GM12878 (cell line): ENCODE data around the gene LRRIQ1. TPM values are rescaled to one million over a fixed set of nuclear protein-coding genes. Genes with fewer than 3 reads are reported as not detected.

Experiments
- ATAC-seq: fragments of 200-7000 bp; cut with Tn5 transposase; 3 replicates; pipeline ENCODE4 v1.9.1; 2020; ENCODE audit warnings: mild to moderate bottlenecking, moderate library complexity
- BruUV-seq: library from RNA; stranded (reverse); fragments of 400-500 nt; replicated peaks from 2 replicates; lab custom pipeline; 2021; lab: Mats Ljungman, UMichigan
- CTCF ChIA-PET: fragments of 300-600 bp; sonication (Branson Sonifier 250); formaldehyde crosslinking; extraction: SDS; loops from one replicate; lab custom pipeline; 2021; ENCODE audit warnings: inconsistent platforms; lab: Yijun Ruan, JAX
- POLR2A ChIA-PET: fragments of 350-600 bp; formaldehyde crosslinking; extraction: SDS; loops from one replicate; lab custom pipeline; 2021; ENCODE audit warnings: inconsistent platforms; lab: Charles Lee
- RAD21 ChIA-PET: fragments of 300-600 bp; sonication (Branson Sonifier 250); formaldehyde crosslinking; loops from one replicate; lab custom pipeline; 2023; ENCODE audit warnings: antibody characterized with exemption; ENCODE audit not compliant: unreplicated experiment; lab: Charles Lee
- SMC1A ChIA-PET: fragments of 300-600 bp; sonication (Branson Sonifier 250); formaldehyde crosslinking; loops from one replicate; lab custom pipeline; 2023; ENCODE audit not compliant: unreplicated experiment, uncharacterized antibody; lab: Charles Lee
- DNase-seq: peaks from one replicate; pipeline ENCODE4 v3.0.0-alpha.2; 2011; ENCODE audit warnings: low read depth, low spot score
- FAIRE-seq: peaks from 3 replicates; lab custom pipeline; 2011; peaks lifted over from hg19 to GRCh38; lab: Jason Lieb, UNC
- H2AFZ ChIP-seq: 2 replicates; pipeline ENCODE4 v1.6.0; 2011; ENCODE audit warnings: low read depth, low read length, control low read depth; ENCODE audit not compliant: control insufficient read depth
- H3K27ac ChIP-seq: 2 replicates; pipeline ENCODE4 v1.5.1; 2011; ENCODE audit warnings: control low read depth; ENCODE audit not compliant: control insufficient read depth, insufficient read depth
- H3K27me3 ChIP-seq, 2 experiments: replicated peaks in 1 of 2; 2 replicates each; pipeline versions ENCODE4 v1.6.0 to v1.6.1; 2011; ENCODE audit warnings: low read length in 1 of 2; ENCODE audit not compliant: control insufficient read depth in 2 of 2, insufficient read depth in 2 of 2
- H3K36me3 ChIP-seq, 2 experiments: 2 replicates each; pipeline ENCODE4 v1.5.1; 2011; ENCODE audit warnings: low read length in 1 of 2; ENCODE audit not compliant: control insufficient read depth in 2 of 2, insufficient read depth in 2 of 2
- H3K4me1 ChIP-seq: 2 replicates; pipeline ENCODE4 v1.6.1; 2011; ENCODE audit warnings: mild to moderate bottlenecking, low read length, moderate library complexity, mixed read lengths; ENCODE audit not compliant: control insufficient read depth, insufficient read depth
- H3K4me2 ChIP-seq: 2 replicates; pipeline ENCODE4 v1.6.0; 2011; ENCODE audit warnings: control low read depth; ENCODE audit not compliant: control insufficient read depth, insufficient read depth
- H3K4me3 ChIP-seq: fragments of 200-600 bp; sonication (generic); 2 replicates; pipeline ENCODE4 v1.5.1; 2016
- H3K79me2 ChIP-seq: 2 replicates; pipeline ENCODE4 v1.6.0; 2011; ENCODE audit warnings: low read length; ENCODE audit not compliant: control insufficient read depth, insufficient read depth
- H3K9ac ChIP-seq: 2 replicates; pipeline ENCODE4 v1.8.0; 2011; ENCODE audit warnings: low read length, control low read depth, mixed read lengths; ENCODE audit not compliant: control insufficient read depth, insufficient read depth
- H3K9me3 ChIP-seq: replicated peaks from 3 replicates; pipeline ENCODE4 v1.5.1; 2011; ENCODE audit warnings: mild to moderate bottlenecking, low read length; ENCODE audit not compliant: control insufficient read depth, insufficient read depth
- H4K20me1 ChIP-seq: 2 replicates; pipeline ENCODE4 v1.6.0; 2011; ENCODE audit not compliant: control insufficient read depth, insufficient read depth
- ESRRA ChIP-seq: IDR thresholded peaks from 2 replicates; pipeline ENCODE4 v1.6.1; 2012; ENCODE audit warnings: mild to moderate bottlenecking, low read length, improper control_type of control experiment
- HDAC6 ChIP-seq: fragments of 200-600 bp; sonication (generic); IDR thresholded peaks from one replicate; pipeline ENCODE4 v1.8.0; 2017; ENCODE audit warnings: antibody characterized with exemption; ENCODE audit not compliant: unreplicated experiment
- RAD21 ChIP-seq: IDR thresholded peaks from 2 replicates; pipeline ENCODE4 v1.6.1; 2011; ENCODE audit warnings: mild to moderate bottlenecking, low read depth, low read length, moderate library complexity; ENCODE audit not compliant: insufficient read depth
- RCOR1 ChIP-seq: conservative IDR thresholded peaks from 2 replicates; pipeline ENCODE4 v1.6.1; 2012; ENCODE audit warnings: low read depth, low read length, improper control_type of control experiment
- SUPT20H ChIP-seq: IDR thresholded peaks from 2 replicates; pipeline ENCODE4 v1.6.1; 2011; ENCODE audit warnings: low read depth, mild to moderate bottlenecking, low read length, moderate library complexity, borderline replicate concordance; ENCODE audit not compliant: control insufficient read depth
- YY1 ChIP-seq: IDR thresholded peaks from 2 replicates; pipeline ENCODE4 v1.6.1; 2011; ENCODE audit warnings: low read depth, mild to moderate bottlenecking, low read length
- WGBS: methylation state at CpG from one replicate; pipeline ENCODE4 v1.1.6; 2016; ENCODE audit warnings: low lambda C conversion rate; ENCODE audit not compliant: insufficient replicate concordance, insufficient coverage; ENCODE audit errors: missing lambda C conversion rate; 5-methylcytosine and 5-hydroxymethylcytosine counted together
- in situ Hi-C: fragments of 300-500 bp; cut with MboI; formaldehyde crosslinking; loops from 9 replicates; pipeline ENCODE4 v1.14.3; 2018; ENCODE audit warnings: mixed read lengths
- intact Hi-C: fragments of 100-400 bp; cut with micrococcal nuclease; formaldehyde crosslinking; loops from one replicate; pipeline ENCODE4 v1.14.2; 2022; ENCODE audit not compliant: unreplicated experiment
- polyA plus RNA-seq, 11 experiments: library from polyadenylated mRNA; depleted of rRNA in 4 of 11; unstranded in 6 of 11; stranded (reverse) in 5 of 11; fragments of >200 nt; fragmentation: Nextera tagmentation in 4 of 11; fragmentation: Illumina TruSeq in 1 of 11; extraction: Ambion mirVana in 4 of 11; extraction: Trizol in 1 of 11; gene quantifications; 1 replicate in 1 of 11; 2 replicates in 10 of 11; pipeline versions ENCODE4 v1.2.1 to v1.2.3, GENCODE V29; 2011 to 2016; ENCODE audit warnings: inconsistent platforms in 2 of 11, missing spikeins in 2 of 11, low read depth in 1 of 11
- total RNA-seq, 4 experiments: library from RNA; depleted of rRNA in 3 of 4; stranded (reverse); fragments of >200 nt in 3 of 4; fragmentation: Illumina TruSeq in 1 of 4; extraction: Trizol in 1 of 4; gene quantifications; 2 replicates each; pipeline versions ENCODE4 v1.2.1 to v1.2.3, GENCODE V29; 2013 to 2021
- TF ChIP-seq, protein P1 (sequence below): fragments of 450-650 bp; IDR thresholded peaks from 2 replicates; pipeline ENCODE4 v1.6.1; 2016; ENCODE audit warnings: mild to moderate bottlenecking
- TF ChIP-seq, protein P2 (sequence below): fragments of 450-650 bp; IDR thresholded peaks from 2 replicates; pipeline ENCODE4 v1.6.1; 2017; ENCODE audit warnings: mild to moderate bottlenecking, moderate library complexity
- TF ChIP-seq, protein P3 (sequence below), 3 experiments: IDR thresholded peaks in 2 of 3; conservative IDR thresholded peaks in 1 of 3; 2 replicates each; pipeline ENCODE4 v1.5.1; 2011; ENCODE audit warnings: low read depth in 3 of 3, low read length in 3 of 3, mild to moderate bottlenecking in 3 of 3, control low read depth in 2 of 3, moderate library complexity in 2 of 3, inconsistent platforms in 1 of 3, mixed read lengths in 1 of 3; ENCODE audit not compliant: control insufficient read depth in 2 of 3, insufficient read depth in 1 of 3; ENCODE audit errors: extremely low read depth in 1 of 3
- TF ChIP-seq, protein P4 (sequence below): fragments of 450-650 bp; IDR thresholded peaks from 2 replicates; pipeline ENCODE4 v1.6.1; 2017; ENCODE audit warnings: mild to moderate bottlenecking, low read depth, inconsistent platforms; ENCODE audit not compliant: poor library complexity, severe bottlenecking

The LRRIQ1 gene
- total and polyA plus RNA-seq, 10 of the 15 experiments (the other 5 are each of a cell fraction or from before 2014, with no cell fraction given), result 0.14 to 0.45 (median 0.37) TPM; not detected in 4

DNA sequence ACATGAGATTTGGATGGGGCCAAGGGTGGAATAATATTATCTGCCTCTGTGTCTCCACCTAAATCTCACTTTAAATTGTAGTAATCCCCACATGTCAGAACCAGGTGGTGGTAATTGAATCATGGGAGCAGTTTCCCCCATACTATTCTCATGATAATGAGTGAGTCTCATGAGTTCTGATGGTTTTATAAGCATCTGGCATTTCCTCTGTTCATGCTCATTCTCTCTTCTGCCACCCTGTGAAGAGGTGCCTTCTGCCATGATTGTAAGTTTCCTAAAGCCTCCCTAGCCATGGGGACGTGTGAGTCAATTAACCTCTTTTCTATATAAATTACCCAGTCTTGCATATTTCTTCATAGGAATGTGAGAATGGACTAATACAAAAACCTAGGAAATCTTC is 29.9 kb upstream of the LRRIQ1 start (continued):
- TF ChIP-seq, protein P1, sequence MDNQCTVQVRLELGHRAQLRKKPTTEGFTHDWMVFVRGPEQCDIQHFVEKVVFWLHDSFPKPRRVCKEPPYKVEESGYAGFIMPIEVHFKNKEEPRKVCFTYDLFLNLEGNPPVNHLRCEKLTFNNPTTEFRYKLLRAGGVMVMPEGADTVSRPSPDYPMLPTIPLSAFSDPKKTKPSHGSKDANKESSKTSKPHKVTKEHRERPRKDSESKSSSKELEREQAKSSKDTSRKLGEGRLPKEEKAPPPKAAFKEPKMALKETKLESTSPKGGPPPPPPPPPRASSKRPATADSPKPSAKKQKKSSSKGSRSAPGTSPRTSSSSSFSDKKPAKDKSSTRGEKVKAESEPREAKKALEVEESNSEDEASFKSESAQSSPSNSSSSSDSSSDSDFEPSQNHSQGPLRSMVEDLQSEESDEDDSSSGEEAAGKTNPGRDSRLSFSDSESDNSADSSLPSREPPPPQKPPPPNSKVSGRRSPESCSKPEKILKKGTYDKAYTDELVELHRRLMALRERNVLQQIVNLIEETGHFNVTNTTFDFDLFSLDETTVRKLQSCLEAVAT, result no peak
- TF ChIP-seq, protein P2, sequence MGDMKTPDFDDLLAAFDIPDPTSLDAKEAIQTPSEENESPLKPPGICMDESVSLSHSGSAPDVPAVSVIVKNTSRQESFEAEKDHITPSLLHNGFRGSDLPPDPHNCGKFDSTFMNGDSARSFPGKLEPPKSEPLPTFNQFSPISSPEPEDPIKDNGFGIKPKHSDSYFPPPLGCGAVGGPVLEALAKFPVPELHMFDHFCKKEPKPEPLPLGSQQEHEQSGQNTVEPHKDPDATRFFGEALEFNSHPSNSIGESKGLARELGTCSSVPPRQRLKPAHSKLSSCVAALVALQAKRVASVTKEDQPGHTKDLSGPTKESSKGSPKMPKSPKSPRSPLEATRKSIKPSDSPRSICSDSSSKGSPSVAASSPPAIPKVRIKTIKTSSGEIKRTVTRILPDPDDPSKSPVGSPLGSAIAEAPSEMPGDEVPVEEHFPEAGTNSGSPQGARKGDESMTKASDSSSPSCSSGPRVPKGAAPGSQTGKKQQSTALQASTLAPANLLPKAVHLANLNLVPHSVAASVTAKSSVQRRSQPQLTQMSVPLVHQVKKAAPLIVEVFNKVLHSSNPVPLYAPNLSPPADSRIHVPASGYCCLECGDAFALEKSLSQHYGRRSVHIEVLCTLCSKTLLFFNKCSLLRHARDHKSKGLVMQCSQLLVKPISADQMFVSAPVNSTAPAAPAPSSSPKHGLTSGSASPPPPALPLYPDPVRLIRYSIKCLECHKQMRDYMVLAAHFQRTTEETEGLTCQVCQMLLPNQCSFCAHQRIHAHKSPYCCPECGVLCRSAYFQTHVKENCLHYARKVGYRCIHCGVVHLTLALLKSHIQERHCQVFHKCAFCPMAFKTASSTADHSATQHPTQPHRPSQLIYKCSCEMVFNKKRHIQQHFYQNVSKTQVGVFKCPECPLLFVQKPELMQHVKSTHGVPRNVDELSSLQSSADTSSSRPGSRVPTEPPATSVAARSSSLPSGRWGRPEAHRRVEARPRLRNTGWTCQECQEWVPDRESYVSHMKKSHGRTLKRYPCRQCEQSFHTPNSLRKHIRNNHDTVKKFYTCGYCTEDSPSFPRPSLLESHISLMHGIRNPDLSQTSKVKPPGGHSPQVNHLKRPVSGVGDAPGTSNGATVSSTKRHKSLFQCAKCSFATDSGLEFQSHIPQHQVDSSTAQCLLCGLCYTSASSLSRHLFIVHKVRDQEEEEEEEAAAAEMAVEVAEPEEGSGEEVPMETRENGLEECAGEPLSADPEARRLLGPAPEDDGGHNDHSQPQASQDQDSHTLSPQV, result no peak
- no peak for TF ChIP-seq RAD21

DNA sequence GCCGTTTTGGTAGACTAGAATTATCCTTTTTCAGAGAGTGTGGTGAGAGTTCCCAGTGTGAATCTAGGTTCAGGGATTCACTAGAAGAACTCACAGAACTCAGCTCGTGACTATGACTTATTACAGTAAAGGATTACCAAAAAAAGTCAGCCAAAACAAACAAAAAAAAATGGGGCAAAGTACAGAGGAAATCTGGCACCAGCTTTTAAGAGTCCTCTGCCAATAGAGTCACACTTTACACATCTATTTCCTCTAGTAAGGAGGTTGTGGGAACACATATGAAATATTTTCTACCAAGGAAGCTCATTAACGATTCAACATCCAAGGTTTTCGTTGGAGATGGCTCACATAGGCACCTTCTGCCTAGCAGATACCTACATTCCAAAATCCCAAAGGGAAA is 28.3 kb upstream of the LRRIQ1 start:
- Histone ChIP-seq H3K79me2 (no peaks in the 10 kb centered on the region), H3K27me3 (no peaks in the 10 kb centered on the region), H3K4me3 (no peak overlapping the region), H3K9ac (no peak overlapping the region), H3K36me3 (no peaks in the 10 kb centered on the region), H3K4me2 (no peak overlapping the region), H3K27ac (no peak overlapping the region), H3K4me1 (no peaks in the 10 kb centered on the region), H3K9me3 (no peaks in the 10 kb centered on the region), H4K20me1 (no peaks in the 10 kb centered on the region), H2AFZ (no peak overlapping the region)
- DNase-seq (no peak), ATAC-seq (no peak), FAIRE-seq (no peak)
- CTCF ChIA-PET, result interaction anchor here (1.6 kb wide), 1 partner anchor 21 kb away, joined by 5 read pairs; no protein-coding TSS in a partner anchor
- SMC1A ChIA-PET, result interaction anchor here (0.6 kb wide), 1 partner anchor 516 kb away, joined by 4 read pairs; no protein-coding TSS in a partner anchor
- BruUV-seq, result no TSS peak
- intact Hi-C loops (no loop called here), in situ Hi-C loops (no loop called here)
- POLR2A ChIA-PET, result no interaction called here
- WGBS, result 0% methylated on average over 4 of the region's 4 CpGs
- RAD21 ChIA-PET, result no interaction called here
- TF ChIP-seq, protein P3, sequence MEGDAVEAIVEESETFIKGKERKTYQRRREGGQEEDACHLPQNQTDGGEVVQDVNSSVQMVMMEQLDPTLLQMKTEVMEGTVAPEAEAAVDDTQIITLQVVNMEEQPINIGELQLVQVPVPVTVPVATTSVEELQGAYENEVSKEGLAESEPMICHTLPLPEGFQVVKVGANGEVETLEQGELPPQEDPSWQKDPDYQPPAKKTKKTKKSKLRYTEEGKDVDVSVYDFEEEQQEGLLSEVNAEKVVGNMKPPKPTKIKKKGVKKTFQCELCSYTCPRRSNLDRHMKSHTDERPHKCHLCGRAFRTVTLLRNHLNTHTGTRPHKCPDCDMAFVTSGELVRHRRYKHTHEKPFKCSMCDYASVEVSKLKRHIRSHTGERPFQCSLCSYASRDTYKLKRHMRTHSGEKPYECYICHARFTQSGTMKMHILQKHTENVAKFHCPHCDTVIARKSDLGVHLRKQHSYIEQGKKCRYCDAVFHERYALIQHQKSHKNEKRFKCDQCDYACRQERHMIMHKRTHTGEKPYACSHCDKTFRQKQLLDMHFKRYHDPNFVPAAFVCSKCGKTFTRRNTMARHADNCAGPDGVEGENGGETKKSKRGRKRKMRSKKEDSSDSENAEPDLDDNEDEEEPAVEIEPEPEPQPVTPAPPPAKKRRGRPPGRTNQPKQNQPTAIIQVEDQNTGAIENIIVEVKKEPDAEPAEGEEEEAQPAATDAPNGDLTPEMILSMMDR (IDR thresholded peaks at IDR 0.05 in 2 of 3, conservative IDR thresholded peaks at IDR 0.05 in 1 of 3; ENCODE audit: control insufficient read depth in 2 of 3, extremely low read depth in 1 of 3, insufficient read depth in 1 of 3, low read depth in 3 of 3, low read length in 3 of 3), result no peak
- TF ChIP-seq ESRRA (no peak), SUPT20H (no peak), RCOR1 (no peak), YY1 (no peak), HDAC6 (no peak)
- TF ChIP-seq, protein P4, sequence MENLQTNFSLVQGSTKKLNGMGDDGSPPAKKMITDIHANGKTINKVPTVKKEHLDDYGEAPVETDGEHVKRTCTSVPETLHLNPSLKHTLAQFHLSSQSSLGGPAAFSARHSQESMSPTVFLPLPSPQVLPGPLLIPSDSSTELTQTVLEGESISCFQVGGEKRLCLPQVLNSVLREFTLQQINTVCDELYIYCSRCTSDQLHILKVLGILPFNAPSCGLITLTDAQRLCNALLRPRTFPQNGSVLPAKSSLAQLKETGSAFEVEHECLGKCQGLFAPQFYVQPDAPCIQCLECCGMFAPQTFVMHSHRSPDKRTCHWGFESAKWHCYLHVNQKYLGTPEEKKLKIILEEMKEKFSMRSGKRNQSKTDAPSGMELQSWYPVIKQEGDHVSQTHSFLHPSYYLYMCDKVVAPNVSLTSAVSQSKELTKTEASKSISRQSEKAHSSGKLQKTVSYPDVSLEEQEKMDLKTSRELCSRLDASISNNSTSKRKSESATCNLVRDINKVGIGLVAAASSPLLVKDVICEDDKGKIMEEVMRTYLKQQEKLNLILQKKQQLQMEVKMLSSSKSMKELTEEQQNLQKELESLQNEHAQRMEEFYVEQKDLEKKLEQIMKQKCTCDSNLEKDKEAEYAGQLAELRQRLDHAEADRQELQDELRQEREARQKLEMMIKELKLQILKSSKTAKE, result no peak
